HepG2 (cell line): ENCODE results near the gene SYVN1.

Source experiments
- ASH2L ChIP-seq: fragments of 300-600, 200-600 bp; sonication (generic); IDR thresholded peaks from 2 replicates; pipeline ENCODE4 v1.7.0; 2017; ENCODE audit warnings: low read depth, mild to moderate bottlenecking, moderate library complexity, mixed read lengths, low read length; ENCODE audit not compliant: insufficient read length
- ESRRA ChIP-seq: sonication (generic); formaldehyde crosslinking; IDR thresholded peaks from 2 replicates; pipeline ENCODE4 v1.5.1; 2020; ENCODE audit warnings: mild to moderate bottlenecking, low read depth, missing genetic modification reagents
- EZH2 ChIP-seq: conservative IDR thresholded peaks from 2 replicates; pipeline ENCODE4 v1.6.1; 2012; ENCODE audit warnings: mild to moderate bottlenecking, low read depth, low read length, moderate library complexity
- HNRNPL ChIP-seq: fragments of 200-400 bp; formaldehyde crosslinking; IDR thresholded peaks from 2 replicates; pipeline ENCODE4 v1.6.1; 2017; ENCODE audit warnings: mild to moderate bottlenecking, low read depth, low read length
- MTA3 ChIP-seq: sonication (generic); formaldehyde crosslinking; IDR thresholded peaks from 2 replicates; pipeline ENCODE4 v1.4.0; 2020; ENCODE audit warnings: missing genetic modification reagents
- MXD3 ChIP-seq: IDR thresholded peaks from 2 replicates; pipeline ENCODE4 v1.6.1; 2016; ENCODE audit warnings: mild to moderate bottlenecking, missing biosample characterization, missing genetic modification reagents
- SATB2 ChIP-seq: sonication (generic); formaldehyde crosslinking; IDR thresholded peaks from 2 replicates; pipeline ENCODE4 v1.5.0; 2020; ENCODE audit warnings: missing genetic modification reagents
- ZBTB4 ChIP-seq: sonication (generic); formaldehyde crosslinking; IDR thresholded peaks from 2 replicates; pipeline ENCODE4 v1.4.0; 2020; ENCODE audit warnings: missing genetic modification reagents, mild to moderate bottlenecking, borderline replicate concordance
- ZNF292 ChIP-seq: sonication (generic); formaldehyde crosslinking; IDR thresholded peaks from 2 replicates; pipeline ENCODE4 v1.8.1; 2022; ENCODE audit warnings: mild to moderate bottlenecking, low read depth, missing genetic modification reagents, borderline replicate concordance
- ZNF879 ChIP-seq: sonication (generic); formaldehyde crosslinking; IDR thresholded peaks from 2 replicates; pipeline ENCODE4 v1.8.1; 2023; ENCODE audit warnings: missing genetic modification reagents
- TF ChIP-seq, protein P1 (sequence below): sonication (generic); formaldehyde crosslinking; IDR thresholded peaks from 2 replicates; pipeline ENCODE4 v1.5.0; 2020; ENCODE audit warnings: mild to moderate bottlenecking, missing genetic modification reagents, moderate library complexity

DNA sequence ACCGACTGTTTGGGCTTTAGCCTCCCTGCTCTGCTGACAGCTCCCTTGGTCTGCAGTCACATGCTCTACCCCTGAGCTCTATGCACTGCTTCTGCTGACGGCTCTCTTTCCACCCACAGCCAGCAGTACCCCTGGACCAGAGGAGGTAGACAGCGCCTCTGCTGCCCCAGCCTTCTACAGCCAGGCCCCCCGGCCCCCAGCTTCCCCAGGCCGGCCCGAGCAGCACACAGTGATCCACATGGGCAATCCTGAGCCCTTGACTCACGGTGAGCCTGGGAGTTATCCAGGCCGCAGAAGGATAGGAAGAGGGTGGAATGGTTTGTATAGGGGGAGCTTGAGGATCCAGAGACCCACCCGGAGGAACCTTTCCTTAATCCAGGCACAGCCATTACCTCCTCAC lies 47.5 kb downstream of the SYVN1 start:
- no peak for TF ChIP-seq MTA3 (CRISPR knock-in tag)
- TF ChIP-seq EZH2, result no peak
- no peak for TF ChIP-seq ESRRA (CRISPR knock-in tag)
- TF ChIP-seq, protein P1, sequence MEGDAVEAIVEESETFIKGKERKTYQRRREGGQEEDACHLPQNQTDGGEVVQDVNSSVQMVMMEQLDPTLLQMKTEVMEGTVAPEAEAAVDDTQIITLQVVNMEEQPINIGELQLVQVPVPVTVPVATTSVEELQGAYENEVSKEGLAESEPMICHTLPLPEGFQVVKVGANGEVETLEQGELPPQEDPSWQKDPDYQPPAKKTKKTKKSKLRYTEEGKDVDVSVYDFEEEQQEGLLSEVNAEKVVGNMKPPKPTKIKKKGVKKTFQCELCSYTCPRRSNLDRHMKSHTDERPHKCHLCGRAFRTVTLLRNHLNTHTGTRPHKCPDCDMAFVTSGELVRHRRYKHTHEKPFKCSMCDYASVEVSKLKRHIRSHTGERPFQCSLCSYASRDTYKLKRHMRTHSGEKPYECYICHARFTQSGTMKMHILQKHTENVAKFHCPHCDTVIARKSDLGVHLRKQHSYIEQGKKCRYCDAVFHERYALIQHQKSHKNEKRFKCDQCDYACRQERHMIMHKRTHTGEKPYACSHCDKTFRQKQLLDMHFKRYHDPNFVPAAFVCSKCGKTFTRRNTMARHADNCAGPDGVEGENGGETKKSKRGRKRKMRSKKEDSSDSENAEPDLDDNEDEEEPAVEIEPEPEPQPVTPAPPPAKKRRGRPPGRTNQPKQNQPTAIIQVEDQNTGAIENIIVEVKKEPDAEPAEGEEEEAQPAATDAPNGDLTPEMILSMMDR, result no peak
- no peak for TF ChIP-seq ZNF292 (CRISPR knock-in tag)
- TF ChIP-seq ZBTB4 (CRISPR knock-in tag), result no peak
- no peak for TF ChIP-seq HNRNPL
- TF ChIP-seq MXD3 (CRISPR knock-in tag), result no peak
- TF ChIP-seq SATB2 (CRISPR knock-in tag), result no peak
- no peak for TF ChIP-seq ASH2L
- TF ChIP-seq ZNF879 (CRISPR knock-in tag), result no peak
